BE2C (cell line): ENCODE measurements around the gene ZDHHC16.
A peak's percentile ranks its signal among the peaks of the same experiment; 100 is the strongest.
"Not testable (repeated sequence)": the region's sequence is repeated elsewhere in the genome, so short reads cannot be mapped to it uniquely, and the experiment has no call there.

Source experiments
- DNase-seq: peaks from one replicate; pipeline ENCODE4 v3.0.0-alpha.2; 2020
- H3K27me3 ChIP-seq: fragments of 250-450 bp; sonication (Bioruptor Pico); 2 replicates; pipeline ENCODE4 v1.5.1; 2020; ENCODE audit warnings: mild to moderate bottlenecking
- H3K36me3 ChIP-seq: fragments of 250-450 bp; sonication (Bioruptor Pico); 2 replicates; pipeline ENCODE4 v1.5.1; 2020; ENCODE audit warnings: mild to moderate bottlenecking
- H3K4me1 ChIP-seq: fragments of 250-450 bp; sonication (Bioruptor Pico); 2 replicates; pipeline ENCODE4 v1.5.1; 2020
- H3K4me3 ChIP-seq: 2 replicates; pipeline ENCODE4 v1.5.1; 2011; ENCODE audit warnings: low read depth, low read length
- H3K9me3 ChIP-seq: fragments of 250-450 bp; sonication (Bioruptor Pico); 2 replicates; pipeline ENCODE4 v1.5.1; 2020
- TF ChIP-seq, protein P1 (sequence below): IDR thresholded peaks from 2 replicates; pipeline ENCODE4 v1.5.1; 2012; ENCODE audit warnings: mild to moderate bottlenecking, low read depth, low read length

ZDHHC16 gene

GRCh38 chr10:97406064-97406463, 39.9 kb upstream of the ZDHHC16 start:
- no peaks in the 10 kb centered on the region for H3K9me3 ChIP-seq
- no peaks in the 10 kb centered on the region for H3K27me3 ChIP-seq
- DNase-seq: no peak
- H3K4me1 ChIP-seq: no peaks in the 10 kb centered on the region
- H3K36me3 ChIP-seq: no peaks in the 10 kb centered on the region
- no peak overlapping the region for H3K4me3 ChIP-seq
- TF ChIP-seq, protein P1, sequence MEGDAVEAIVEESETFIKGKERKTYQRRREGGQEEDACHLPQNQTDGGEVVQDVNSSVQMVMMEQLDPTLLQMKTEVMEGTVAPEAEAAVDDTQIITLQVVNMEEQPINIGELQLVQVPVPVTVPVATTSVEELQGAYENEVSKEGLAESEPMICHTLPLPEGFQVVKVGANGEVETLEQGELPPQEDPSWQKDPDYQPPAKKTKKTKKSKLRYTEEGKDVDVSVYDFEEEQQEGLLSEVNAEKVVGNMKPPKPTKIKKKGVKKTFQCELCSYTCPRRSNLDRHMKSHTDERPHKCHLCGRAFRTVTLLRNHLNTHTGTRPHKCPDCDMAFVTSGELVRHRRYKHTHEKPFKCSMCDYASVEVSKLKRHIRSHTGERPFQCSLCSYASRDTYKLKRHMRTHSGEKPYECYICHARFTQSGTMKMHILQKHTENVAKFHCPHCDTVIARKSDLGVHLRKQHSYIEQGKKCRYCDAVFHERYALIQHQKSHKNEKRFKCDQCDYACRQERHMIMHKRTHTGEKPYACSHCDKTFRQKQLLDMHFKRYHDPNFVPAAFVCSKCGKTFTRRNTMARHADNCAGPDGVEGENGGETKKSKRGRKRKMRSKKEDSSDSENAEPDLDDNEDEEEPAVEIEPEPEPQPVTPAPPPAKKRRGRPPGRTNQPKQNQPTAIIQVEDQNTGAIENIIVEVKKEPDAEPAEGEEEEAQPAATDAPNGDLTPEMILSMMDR: no peak

GRCh38 chr10:97406483-97406882, 39.5 kb upstream of the ZDHHC16 start:
- H3K27me3 ChIP-seq, H3K4me3 ChIP-seq, DNase-seq, H3K36me3 ChIP-seq, H3K9me3 ChIP-seq, H3K4me1 ChIP-seq: not testable (repeated sequence)

GRCh38 chr10:97407211-97407951, 38.6 kb upstream of the ZDHHC16 start:
- Histone ChIP-seq H3K4me1 (no peaks in the 10 kb centered on the region), H3K4me3 (peak overlapping the region; percentile 46), H3K27me3 (no peaks in the 10 kb centered on the region), H3K9me3 (no peaks in the 10 kb centered on the region), H3K36me3 (no peaks in the 10 kb centered on the region)
- TF ChIP-seq, protein P1: peak; percentile 83
- peak; percentile 68 for DNase-seq

DNA sequence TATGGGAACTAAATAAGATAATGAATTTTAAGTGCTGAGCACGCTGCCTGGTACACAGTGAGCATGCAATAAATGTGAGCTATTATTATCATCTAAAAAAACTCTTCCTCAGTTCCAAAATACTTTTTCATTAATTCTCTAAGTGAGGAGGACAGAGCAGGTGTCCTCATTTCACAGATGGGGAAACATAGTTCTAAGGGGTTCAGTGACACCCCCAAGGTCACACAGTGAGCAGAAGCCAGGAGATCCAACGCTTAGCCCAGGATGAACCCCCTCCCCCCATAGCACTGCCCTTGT, 38.1 kb upstream of the ZDHHC16 start:
- Histone ChIP-seq H3K36me3 (no peaks in the 10 kb centered on the region), H3K27me3 (no peaks in the 10 kb centered on the region), H3K9me3 (no peaks in the 10 kb centered on the region), H3K4me1 (no peaks in the 10 kb centered on the region), H3K4me3 (no peak overlapping the region)
- TF ChIP-seq, protein P1: no peak
- no peak for DNase-seq

DNA sequence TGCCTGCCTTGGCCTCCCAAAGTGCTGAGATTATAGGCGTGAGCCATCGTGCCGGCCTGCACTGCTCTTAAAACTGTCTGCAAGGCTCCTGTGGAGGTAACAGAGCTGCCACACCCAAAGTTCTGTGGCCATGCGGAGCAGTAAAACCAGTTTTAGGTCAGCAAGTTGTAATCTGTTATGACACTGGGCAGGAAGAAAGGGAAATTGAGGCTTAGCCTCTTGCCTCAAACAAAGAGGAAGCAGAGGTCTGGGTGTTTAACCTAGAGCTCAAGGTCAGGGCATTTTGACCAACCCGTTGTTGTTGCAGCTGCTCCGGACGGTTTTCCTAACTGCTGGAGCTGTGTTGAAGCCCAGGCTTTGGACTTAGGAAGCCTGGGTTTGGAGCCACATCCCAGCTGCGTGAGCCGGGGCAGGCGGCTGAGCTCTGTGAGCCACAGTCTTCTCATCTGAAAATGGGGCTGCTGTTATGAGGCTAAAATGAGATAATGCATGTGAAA, 37.4 kb upstream of the ZDHHC16 start:
- Histone ChIP-seq H3K36me3 (no peaks in the 10 kb centered on the region), H3K27me3 (no peaks in the 10 kb centered on the region), H3K9me3 (no peaks in the 10 kb centered on the region), H3K4me1 (no peaks in the 10 kb centered on the region), H3K4me3 (no peak overlapping the region)
- TF ChIP-seq, protein P1: no peak
- no peak for DNase-seq

DNA sequence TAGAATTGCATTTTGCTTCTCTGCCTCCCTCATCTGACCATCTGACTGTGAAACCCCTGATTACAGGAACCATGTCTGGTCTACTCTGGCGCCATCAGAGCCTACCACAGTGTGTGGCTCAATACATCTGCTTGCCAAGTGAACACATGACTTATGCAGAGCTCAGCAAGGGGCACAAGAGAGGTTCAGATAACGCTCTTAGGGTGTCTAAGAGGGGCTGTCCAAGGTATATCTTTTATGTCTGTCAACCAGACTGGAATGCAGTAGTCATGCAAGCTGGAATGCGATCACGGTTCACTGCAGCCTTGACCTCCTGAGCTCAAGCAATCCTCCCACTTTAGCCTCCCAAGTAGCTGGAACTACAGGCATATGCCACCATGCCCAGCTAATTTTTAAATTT, 34.6 kb upstream of the ZDHHC16 start:
- no peaks in the 10 kb centered on the region for H3K9me3 ChIP-seq
- no peaks in the 10 kb centered on the region for H3K27me3 ChIP-seq
- H3K4me1 ChIP-seq: no peaks in the 10 kb centered on the region
- H3K4me3 ChIP-seq: no peak overlapping the region
- TF ChIP-seq, protein P1: no peak
- no peak for DNase-seq
- no peaks in the 10 kb centered on the region for H3K36me3 ChIP-seq
